D721Med (cell line): ENCODE measurements around the gene NINJ2.

Source experiments
- DNase-seq: peaks from one replicate; pipeline ENCODE4 v3.0.0; 2011; ENCODE audit warnings: low spot score; ENCODE audit not compliant: insufficient read length
- FAIRE-seq: peaks from 2 replicates; lab custom pipeline; 2011; peaks lifted over from hg19 to GRCh38; lab: Jason Lieb, UNC
- CTCF ChIP-seq: IDR thresholded peaks from 2 replicates; pipeline ENCODE4 v1.5.1; 2012; ENCODE audit warnings: mild to moderate bottlenecking, control low read depth; ENCODE audit not compliant: insufficient read depth; ENCODE audit errors: missing control alignments

The NINJ2 gene

GRCh38 chr12:538731-539539 is 124.3 kb downstream of the NINJ2 start:
- no peak for DNase-seq
- no peak for FAIRE-seq
- no peak for TF ChIP-seq CTCF

- no peak for FAIRE-seq
- DNase-seq: no peak
Observed at GRCh38 chr12:537772-538171, 125.5 kb downstream of the NINJ2 start.

GRCh38 chr12:536751-537245 is 126.4 kb downstream of the NINJ2 start:
- TF ChIP-seq CTCF: no peak
- FAIRE-seq: no peak
- DNase-seq: no peak

More at GRCh38 chr12:537772-538171, 125.5 kb downstream of the NINJ2 start:
- no peak for TF ChIP-seq CTCF

- no peak for TF ChIP-seq CTCF
- no peak for FAIRE-seq
- no peak for DNase-seq
Observed at GRCh38 chr12:535396-535795, 127.8 kb downstream of the NINJ2 start.

- DNase-seq: no peak
- FAIRE-seq: no peak
- TF ChIP-seq CTCF: no peak
Observed at GRCh38 chr12:534216-534615, 129.0 kb downstream of the NINJ2 start.

GRCh38 chr12:533718-534117 is 129.5 kb downstream of the NINJ2 start:
- DNase-seq (no peak), FAIRE-seq (no peak)
- no peak for TF ChIP-seq CTCF
